H9 (cell line): Measurements from ENCODE around the gene EFL1. TPM values are rescaled to one million over a fixed set of nuclear protein-coding genes. Genes with fewer than 3 reads are reported as not detected.

Experiments
- DNase-seq: peaks from one replicate; pipeline ENCODE4 v3.0.0-alpha.2; 2017
- H2AFZ ChIP-seq: one replicate; pipeline ENCODE4 v1.6.1; 2013; ENCODE audit warnings: mild to moderate bottlenecking, low read length, control low read depth, moderate library complexity
- H2AK5ac ChIP-seq: 2 replicates; pipeline ENCODE4 v1.6.1; 2013; ENCODE audit warnings: low read length, control low read depth, mixed read lengths; ENCODE audit not compliant: insufficient read length
- H2BK120ac ChIP-seq: one replicate; pipeline ENCODE4 v1.6.1; 2013; ENCODE audit warnings: low read depth, mild to moderate bottlenecking, low read length, control low read depth, inconsistent platforms; ENCODE audit not compliant: poor library complexity, severe bottlenecking
- H2BK12ac ChIP-seq: 2 replicates; pipeline ENCODE4 v1.6.1; 2013; ENCODE audit warnings: low read length, control low read depth, mixed read lengths, low read depth; ENCODE audit not compliant: insufficient read length
- H2BK15ac ChIP-seq: 2 replicates; pipeline ENCODE4 v1.6.1; 2013; ENCODE audit warnings: low read depth, low read length, control low read depth
- H2BK20ac ChIP-seq: one replicate; pipeline ENCODE4 v1.6.1; 2013; ENCODE audit warnings: low read depth, mild to moderate bottlenecking, low read length, control low read depth, inconsistent platforms; ENCODE audit not compliant: poor library complexity, severe bottlenecking
- H2BK5ac ChIP-seq: 2 replicates; pipeline ENCODE4 v1.6.1; 2013; ENCODE audit warnings: low read length, control low read depth, mixed read lengths; ENCODE audit not compliant: insufficient read length
- H3K14ac ChIP-seq: 2 replicates; pipeline ENCODE4 v1.6.1; 2013; ENCODE audit warnings: low read length, control low read depth; ENCODE audit not compliant: insufficient read depth
- H3K18ac ChIP-seq: 2 replicates; pipeline ENCODE4 v1.6.1; 2013; ENCODE audit warnings: low read depth, mild to moderate bottlenecking, mixed read lengths, low read length, control low read depth; ENCODE audit not compliant: insufficient read length
- H3K23ac ChIP-seq: 2 replicates; pipeline ENCODE4 v1.6.1; 2013; ENCODE audit warnings: low read length, control low read depth, mixed read lengths, low read depth; ENCODE audit not compliant: insufficient read length
- H3K23me2 ChIP-seq: 2 replicates; pipeline ENCODE4 v1.6.1; 2013; ENCODE audit warnings: low read depth, mild to moderate bottlenecking, mixed read lengths, low read length, control low read depth; ENCODE audit not compliant: insufficient read length, poor library complexity, severe bottlenecking
- H3K27ac ChIP-seq: 2 replicates; pipeline ENCODE4 v1.5.1; 2013; ENCODE audit warnings: low read length, control low read depth, mixed read lengths, low read depth; ENCODE audit not compliant: insufficient read length
- H3K27me3 ChIP-seq: 2 replicates; pipeline ENCODE4 v1.6.1; 2013; ENCODE audit warnings: low read length, control low read depth, inconsistent platforms; ENCODE audit not compliant: insufficient read depth
- H3K4ac ChIP-seq: 2 replicates; pipeline ENCODE4 v1.6.1; 2013; ENCODE audit warnings: low read depth, mild to moderate bottlenecking, control low read depth, inconsistent platforms, low read length, moderate library complexity
- H3K4me1 ChIP-seq: 2 replicates; pipeline ENCODE4 v1.6.1; 2013; ENCODE audit warnings: low read length, control low read depth, inconsistent platforms; ENCODE audit not compliant: insufficient read depth
- H3K4me2 ChIP-seq: 2 replicates; pipeline ENCODE4 v1.6.1; 2013; ENCODE audit warnings: low read length, control low read depth, mixed read lengths; ENCODE audit not compliant: insufficient read length, insufficient read depth
- H3K56ac ChIP-seq: 2 replicates; pipeline ENCODE4 v1.6.1; 2013; ENCODE audit warnings: low read depth, mild to moderate bottlenecking, mixed read lengths, low read length, control low read depth; ENCODE audit not compliant: insufficient read length
- H3K79me1 ChIP-seq: 2 replicates; pipeline ENCODE4 v1.6.1; 2013; ENCODE audit warnings: low read depth, mild to moderate bottlenecking, moderate library complexity, low read length, control low read depth, inconsistent platforms; ENCODE audit not compliant: insufficient read depth, poor library complexity, severe bottlenecking
- H3K79me2 ChIP-seq: 2 replicates; pipeline ENCODE4 v1.6.1; 2013; ENCODE audit warnings: low read length, control low read depth, inconsistent platforms; ENCODE audit not compliant: insufficient read depth
- H3K9ac ChIP-seq: 2 replicates; pipeline ENCODE4 v1.6.1; 2013; ENCODE audit warnings: low read length, control low read depth, mixed read lengths; ENCODE audit not compliant: insufficient read length; ENCODE audit errors: extremely low read depth
- H3K9me3 ChIP-seq: one replicate; pipeline ENCODE4 v1.6.1; 2013; ENCODE audit warnings: low read depth, low read length, inconsistent platforms; ENCODE audit not compliant: control insufficient read depth
- H3T11ph ChIP-seq: one replicate; pipeline ENCODE4 v1.6.1; 2013; ENCODE audit warnings: mild to moderate bottlenecking, low read length, control low read depth, inconsistent platforms
- H4K20me1 ChIP-seq: one replicate; pipeline ENCODE4 v1.6.1; 2013; ENCODE audit not compliant: control insufficient read depth, insufficient read length, insufficient read depth
- H4K5ac ChIP-seq: 2 replicates; pipeline ENCODE4 v1.6.1; 2013; ENCODE audit warnings: low read depth, mild to moderate bottlenecking, mixed read lengths, low read length, control low read depth; ENCODE audit not compliant: insufficient read length
- H4K8ac ChIP-seq: replicated peaks from 2 replicates; pipeline ENCODE4 v1.6.1; 2013; ENCODE audit warnings: low read length, control low read depth, mixed read lengths, low read depth; ENCODE audit not compliant: insufficient read length
- H4K91ac ChIP-seq: 2 replicates; pipeline ENCODE4 v1.6.1; 2013; ENCODE audit warnings: low read depth, mild to moderate bottlenecking, moderate library complexity, mixed read lengths, low read length, control low read depth; ENCODE audit not compliant: insufficient read length
- H3K27ac Mint-ChIP-seq, 3 experiments: 2 replicates in 2 of 3; 3 replicates in 1 of 3; pipeline ENCODE4 v1.8.0; 2020 to 2021; ENCODE audit warnings: mixed read lengths in 3 of 3, mild to moderate bottlenecking in 1 of 3, moderate library complexity in 1 of 3
- H3K27me3 Mint-ChIP-seq: 2 replicates; pipeline ENCODE4 v1.8.0; 2021; ENCODE audit warnings: low read depth, mild to moderate bottlenecking, moderate library complexity, mixed read lengths
- H3K36me3 Mint-ChIP-seq, 3 experiments: 2 replicates in 2 of 3; 3 replicates in 1 of 3; pipeline ENCODE4 v1.8.0; 2020 to 2021; ENCODE audit warnings: low read depth in 3 of 3, mixed read lengths in 3 of 3; ENCODE audit not compliant: insufficient read depth in 1 of 3
- H3K4me1 Mint-ChIP-seq, 2 experiments: 2 replicates each; pipeline ENCODE4 v1.8.0; 2020; ENCODE audit warnings: mixed read lengths in 2 of 2
- H3K4me3 Mint-ChIP-seq, 2 experiments: 2 replicates in 1 of 2; 3 replicates in 1 of 2; pipeline ENCODE4 v1.8.0; 2020 to 2021; ENCODE audit warnings: mild to moderate bottlenecking in 2 of 2, mixed read lengths in 2 of 2, moderate library complexity in 1 of 2
- H3K9me3 Mint-ChIP-seq, 2 experiments: 2 replicates in 1 of 2; 3 replicates in 1 of 2; pipeline ENCODE4 v1.8.0; 2020; ENCODE audit warnings: mild to moderate bottlenecking in 2 of 2, mixed read lengths in 2 of 2, moderate library complexity in 1 of 2
- WGBS: extraction: QIAGEN DNeasy Blood & Tissue Kit; methylation state at CpG from one replicate; pipeline ENCODE4 v1.1.7; 2013; ENCODE audit warnings: missing lambda C conversion rate, low lambda C conversion rate, mixed read lengths; ENCODE audit not compliant: insufficient read length; ENCODE audit errors: extremely low coverage; 5-methylcytosine and 5-hydroxymethylcytosine counted together
- total RNA-seq: library from RNA; stranded (reverse); gene quantifications from 2 replicates; pipeline ENCODE4 v1.2.1, GENCODE V29; 2021
- TF ChIP-seq, protein P1 (sequence below): fragments of 200-600 bp; sonication (generic); conservative IDR thresholded peaks from 3 replicates; pipeline ENCODE4 v1.8.0; 2021; ENCODE audit warnings: antibody characterized with exemption, mild to moderate bottlenecking

The EFL1 gene
- total RNA-seq, 1 experiment from 2014 or later = 29.4 TPM

DNA sequence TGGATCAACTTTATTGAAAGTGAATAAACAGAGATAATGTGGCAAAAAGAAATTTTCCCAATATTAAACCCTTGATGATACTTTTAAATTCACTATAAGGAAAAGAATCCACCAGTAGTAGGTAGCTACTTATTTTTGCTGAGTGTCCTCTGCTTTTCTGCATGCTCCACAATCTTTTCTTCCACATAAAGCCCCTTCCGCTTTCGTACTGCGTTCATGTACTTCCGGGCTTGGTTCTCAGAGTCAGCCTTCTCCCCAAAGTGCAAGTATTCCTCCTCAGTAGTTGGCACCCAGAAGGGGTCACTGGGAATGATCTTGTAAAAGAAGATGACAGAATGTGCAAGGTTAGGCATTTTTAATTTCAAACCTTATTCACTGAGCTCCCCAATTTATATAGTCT lies 132.3 kb downstream of the EFL1 start:
- Histone ChIP-seq H3K14ac (no peak overlapping the region), H3K27me3 (no peaks in the 10 kb centered on the region), H2AK5ac (no peak overlapping the region), H3K27ac (no peak overlapping the region), H3K79me1 (no peaks in the 10 kb centered on the region), H3K9me3 (no peaks in the 10 kb centered on the region), H3K23me2 (no peaks in the 10 kb centered on the region), H2BK120ac (no peak overlapping the region), H4K20me1 (no peaks in the 10 kb centered on the region), H3K4me1 (no peaks in the 10 kb centered on the region), H4K5ac (no peak overlapping the region), H4K91ac (no peak overlapping the region), H3K9ac (no peak overlapping the region), H2BK20ac (no peak overlapping the region), H4K8ac (no peak overlapping the region), H3K4me2 (no peak overlapping the region), H3K56ac (no peak overlapping the region), H2AFZ (no peak overlapping the region), H2BK5ac (no peak overlapping the region), H3K18ac (no peak overlapping the region), H3T11ph (no peak overlapping the region), H3K4ac (no peak overlapping the region), H2BK15ac (no peak overlapping the region), H3K79me2 (no peaks in the 10 kb centered on the region), H3K23ac (no peak overlapping the region), H2BK12ac (no peak overlapping the region)
- no CpG with 5 or more reads among the region's 4 CpGs for WGBS
- TF ChIP-seq, protein P1, sequence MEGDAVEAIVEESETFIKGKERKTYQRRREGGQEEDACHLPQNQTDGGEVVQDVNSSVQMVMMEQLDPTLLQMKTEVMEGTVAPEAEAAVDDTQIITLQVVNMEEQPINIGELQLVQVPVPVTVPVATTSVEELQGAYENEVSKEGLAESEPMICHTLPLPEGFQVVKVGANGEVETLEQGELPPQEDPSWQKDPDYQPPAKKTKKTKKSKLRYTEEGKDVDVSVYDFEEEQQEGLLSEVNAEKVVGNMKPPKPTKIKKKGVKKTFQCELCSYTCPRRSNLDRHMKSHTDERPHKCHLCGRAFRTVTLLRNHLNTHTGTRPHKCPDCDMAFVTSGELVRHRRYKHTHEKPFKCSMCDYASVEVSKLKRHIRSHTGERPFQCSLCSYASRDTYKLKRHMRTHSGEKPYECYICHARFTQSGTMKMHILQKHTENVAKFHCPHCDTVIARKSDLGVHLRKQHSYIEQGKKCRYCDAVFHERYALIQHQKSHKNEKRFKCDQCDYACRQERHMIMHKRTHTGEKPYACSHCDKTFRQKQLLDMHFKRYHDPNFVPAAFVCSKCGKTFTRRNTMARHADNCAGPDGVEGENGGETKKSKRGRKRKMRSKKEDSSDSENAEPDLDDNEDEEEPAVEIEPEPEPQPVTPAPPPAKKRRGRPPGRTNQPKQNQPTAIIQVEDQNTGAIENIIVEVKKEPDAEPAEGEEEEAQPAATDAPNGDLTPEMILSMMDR = no peak
- H3K9me3 Mint-ChIP-seq = no peaks in the 10 kb centered on the region
- no peak overlapping the region for H3K27ac Mint-ChIP-seq
- DNase-seq = no peak
- peaks cover 0 to 13% (median 4%) of the 10 kb centered on the region in 3 experiments; a peak in 4 of 7 replicates for H3K36me3 Mint-ChIP-seq
- no peak overlapping the region for H3K4me3 Mint-ChIP-seq
- H3K4me1 Mint-ChIP-seq = no peaks in the 10 kb centered on the region
- H3K27me3 Mint-ChIP-seq = no peaks in the 10 kb centered on the region
